CD4-positive, alpha-beta T cell treated with Interleukin-21 for 1 hour (primary cell): ENCODE measurements around the gene GPR157.

Experiments
- DNase-seq: peaks from one replicate; pipeline ENCODE4 v3.0.0-alpha.2; 2020

Gene GPR157

DNA sequence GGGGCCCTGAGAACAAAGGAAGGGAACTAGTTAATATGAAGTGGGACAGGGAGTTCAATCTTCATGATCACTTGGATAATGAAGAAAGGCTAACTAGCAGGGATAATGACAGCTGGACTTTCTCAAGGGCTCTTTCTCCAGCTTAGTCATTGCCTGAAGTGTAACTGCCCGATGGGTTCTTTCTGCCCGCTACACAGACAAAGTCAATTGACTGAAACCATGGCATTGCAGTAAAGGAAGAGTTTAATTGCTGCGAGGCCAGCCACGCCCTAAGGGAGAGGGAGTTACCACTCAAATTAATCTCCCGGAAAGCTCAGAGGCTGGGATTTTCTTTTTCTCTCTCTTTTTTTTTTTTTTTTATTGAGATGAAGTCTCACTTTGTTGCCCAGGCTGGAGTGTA lies 42.9 kb downstream of the GPR157 start:
- no peak for DNase-seq

DNA sequence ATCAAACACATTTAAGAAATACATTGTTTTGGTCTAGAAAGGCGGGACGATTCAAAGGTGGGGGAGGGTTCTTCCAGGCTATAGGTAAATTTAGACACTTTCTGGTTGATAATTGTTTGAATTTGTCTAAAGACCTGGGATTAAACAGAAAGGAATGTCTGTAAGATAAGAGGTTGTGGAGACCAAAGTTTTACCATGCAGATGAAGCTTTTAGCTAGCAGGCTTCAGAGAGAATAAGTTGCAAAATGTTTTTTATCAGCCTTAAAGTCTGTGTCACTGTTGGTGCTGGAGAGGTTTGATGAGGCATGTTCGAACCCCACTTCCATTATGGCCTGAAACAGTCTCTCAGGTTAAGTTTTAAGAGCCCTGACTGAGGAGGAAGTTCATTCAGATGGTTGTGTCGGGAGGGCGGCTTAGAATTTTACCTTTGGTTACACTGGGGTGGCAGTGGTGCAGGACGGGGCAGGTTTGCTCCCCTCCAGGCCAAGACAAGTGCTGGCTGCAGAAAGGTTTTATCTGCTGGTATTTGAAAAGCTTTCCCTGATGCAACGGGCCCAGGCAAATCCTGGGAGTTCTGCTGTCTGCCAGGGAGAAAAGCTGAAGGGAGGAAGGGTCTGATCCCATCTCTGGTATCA lies 43.5 kb downstream of the GPR157 start:
- no peak for DNase-seq

DNA sequence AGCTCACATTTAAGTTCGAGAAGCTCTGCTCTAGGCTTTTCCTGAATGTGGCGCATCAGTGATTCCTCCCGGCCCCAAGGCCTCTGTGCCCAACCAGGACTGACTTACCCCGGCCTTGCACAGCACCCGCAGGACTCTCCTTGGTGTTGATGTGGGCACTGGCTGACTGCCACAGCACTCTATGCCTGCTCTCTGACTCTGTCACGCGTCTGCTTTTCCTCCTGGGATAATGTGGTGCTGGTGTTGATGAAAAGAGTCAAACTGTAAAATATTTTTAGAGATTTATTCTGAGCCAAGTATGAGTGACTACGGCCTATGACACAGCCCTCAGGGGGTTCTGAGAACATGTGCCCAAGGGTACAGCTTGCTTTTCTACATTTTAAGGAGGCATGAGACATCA lies 44.0 kb downstream of the GPR157 start:
- DNase-seq = no peak

DNA sequence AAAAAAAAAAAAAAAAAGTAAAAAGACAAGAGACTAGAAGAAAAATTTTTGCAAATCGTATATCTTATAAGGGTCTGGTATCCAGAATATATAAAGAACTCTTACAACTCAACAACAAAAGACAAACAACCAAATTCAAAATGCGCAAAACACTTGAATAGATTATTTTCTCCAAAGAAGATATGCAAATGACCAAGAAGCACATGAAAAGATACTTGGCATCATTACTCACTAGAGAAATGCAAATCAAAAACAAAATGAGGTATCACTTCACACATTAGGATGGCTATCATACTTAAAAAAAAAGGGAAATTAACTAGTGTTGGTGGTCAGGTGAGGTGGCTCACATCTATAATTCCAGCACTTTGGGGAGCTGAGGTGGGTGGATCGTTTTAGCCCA lies 47.4 kb downstream of the GPR157 start:
- no peak for DNase-seq

DNA sequence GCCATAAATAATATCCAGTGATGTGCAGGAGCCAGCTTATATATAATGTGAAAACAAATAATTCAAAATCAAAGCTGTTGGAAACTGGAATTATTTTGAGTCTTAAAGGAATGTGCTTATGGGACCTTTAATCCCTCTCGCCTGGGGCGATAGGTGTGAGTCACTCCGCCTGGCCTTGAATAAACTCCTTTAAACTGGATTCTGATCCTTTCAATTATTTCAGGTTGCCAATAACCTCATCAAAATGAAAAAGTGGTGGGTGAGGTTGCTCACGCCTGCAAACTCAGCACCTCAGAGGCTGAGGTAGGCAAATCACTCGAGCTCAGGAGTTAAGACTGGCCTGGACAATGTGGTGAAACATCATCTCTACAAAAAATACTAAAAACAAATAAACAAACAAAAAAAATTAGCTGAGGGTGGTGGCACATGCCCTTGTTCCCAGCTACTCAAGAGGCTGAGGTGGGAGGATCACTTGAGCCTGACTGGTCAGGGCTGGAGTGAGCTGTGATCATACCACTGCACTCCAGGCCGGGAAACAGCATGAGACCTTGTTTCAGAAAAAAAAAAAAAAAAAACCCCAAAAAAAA lies 48.1 kb downstream of the GPR157 start:
- DNase-seq = no peak

DNA sequence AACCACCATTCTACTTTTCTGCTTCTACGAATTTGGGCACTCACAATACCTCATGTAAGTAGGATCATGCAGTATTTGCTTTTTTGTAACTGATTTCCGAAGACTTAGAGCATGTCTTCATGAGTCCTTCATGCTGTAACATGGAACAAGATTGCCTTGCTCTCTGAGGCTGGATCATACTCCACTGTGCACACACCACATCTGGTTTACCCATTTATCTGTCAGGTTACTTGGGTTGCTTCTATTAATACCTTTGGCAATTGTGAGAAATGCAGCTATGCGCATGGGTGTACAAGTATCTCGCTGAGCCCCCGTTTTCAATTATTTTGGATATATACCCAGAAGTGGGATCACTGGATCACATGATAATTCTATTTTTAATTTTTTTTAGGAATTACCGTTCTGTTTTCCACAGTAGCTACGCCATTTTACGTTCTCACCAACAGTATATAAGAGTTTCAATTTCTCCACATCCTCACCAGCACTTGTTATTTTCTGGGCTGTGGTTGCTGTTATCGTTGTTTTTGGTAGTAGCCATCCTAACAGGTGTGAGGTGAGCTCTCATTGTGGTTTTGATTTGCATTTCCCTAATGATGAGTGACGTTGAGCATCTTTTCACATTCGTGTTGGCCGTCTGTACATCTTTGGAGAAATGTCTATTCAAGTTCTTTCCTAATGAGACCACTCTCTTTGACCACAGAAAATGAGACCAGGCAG lies 48.8 kb downstream of the GPR157 start:
- no peak for DNase-seq

DNA sequence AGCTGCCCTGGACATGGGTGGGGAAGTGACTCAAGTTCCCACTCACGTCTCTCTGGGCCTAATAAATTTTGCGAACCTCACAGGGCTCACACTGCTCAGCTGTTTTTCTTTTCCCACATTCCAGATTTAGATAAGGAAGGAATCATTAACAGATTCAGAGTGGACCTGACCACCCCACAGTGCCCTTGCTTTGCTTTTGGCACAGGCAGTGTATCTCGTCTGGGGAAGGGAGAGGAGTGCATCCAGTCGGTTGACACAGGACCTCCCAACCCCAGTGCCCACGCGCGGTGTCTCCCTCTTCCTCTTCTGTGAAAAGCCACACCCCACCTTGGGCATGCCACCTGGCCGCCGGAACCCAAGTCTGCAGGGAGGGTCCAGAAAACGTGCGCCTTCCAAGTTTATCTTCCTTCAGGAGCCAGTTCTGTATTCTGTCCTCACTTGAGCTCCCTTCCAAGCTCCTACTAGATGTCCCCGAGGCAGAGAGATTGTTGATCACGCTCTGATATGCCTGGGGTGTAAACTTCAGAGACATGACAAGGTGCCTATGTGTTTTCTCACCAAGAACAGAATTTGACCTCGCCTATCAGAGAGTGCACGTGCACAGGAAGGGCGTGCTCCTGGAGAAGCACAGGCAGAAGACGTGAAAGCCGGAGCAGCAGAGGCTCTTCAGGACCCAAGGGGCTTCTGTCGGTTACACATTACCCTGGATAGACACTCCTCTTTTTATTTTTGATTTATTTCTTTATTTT lies 50.0 kb downstream of the GPR157 start:
- DNase-seq = no peak

DNA sequence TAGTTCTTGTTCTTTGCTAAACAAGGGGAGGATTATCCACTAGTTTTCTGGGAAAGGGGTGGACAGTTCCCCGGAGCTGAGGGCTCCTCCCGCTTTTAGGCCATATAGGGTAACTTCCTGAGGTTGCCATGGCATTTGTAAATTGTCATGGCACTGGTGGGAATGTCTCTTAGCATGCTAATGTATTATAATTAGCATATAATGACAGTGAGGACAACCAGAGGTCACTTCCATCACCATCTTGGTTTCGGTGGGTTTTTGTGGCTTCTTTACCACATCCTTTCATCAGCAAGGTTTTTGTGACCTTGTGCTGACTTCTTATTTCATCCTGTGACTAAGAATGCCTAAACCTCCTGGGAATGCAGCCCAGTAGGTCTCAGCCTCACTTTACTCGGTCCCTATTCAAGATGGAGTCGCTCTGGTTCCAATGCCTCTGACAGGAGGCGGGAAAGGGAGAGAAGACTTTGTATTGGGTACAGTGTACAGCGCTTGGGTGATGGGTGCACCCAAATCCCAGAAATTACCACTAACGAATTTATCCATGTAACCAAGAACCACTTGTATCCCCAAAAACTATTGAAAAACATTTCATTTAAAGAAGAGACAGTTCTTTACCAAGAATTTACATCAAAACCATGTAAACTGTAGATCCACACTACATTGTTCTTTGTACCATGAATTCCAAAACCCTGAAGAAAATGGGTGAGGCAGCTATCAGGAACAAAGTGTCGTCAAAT lies 50.7 kb downstream of the GPR157 start:
- DNase-seq = no peak

DNA sequence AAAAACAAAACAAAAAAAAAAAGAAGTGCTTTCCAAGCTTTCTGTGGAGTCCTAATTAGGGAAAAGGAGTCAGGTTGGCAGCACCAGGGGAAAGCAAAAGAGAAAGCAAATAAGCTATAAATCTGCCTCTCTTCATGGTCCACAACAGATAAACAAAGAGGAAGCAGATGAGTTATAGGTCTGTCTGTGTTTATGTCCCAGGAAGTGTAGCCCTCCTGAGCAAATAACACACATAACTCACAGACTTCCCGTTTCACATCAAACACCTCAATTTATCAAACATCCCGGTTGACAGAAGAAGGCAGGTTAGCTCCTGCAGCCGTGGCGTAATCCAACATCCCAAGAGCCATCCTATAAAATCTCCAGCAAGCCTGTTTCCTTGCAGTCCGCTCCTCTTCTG lies 53.9 kb downstream of the GPR157 start:
- DNase-seq = no peak

DNA sequence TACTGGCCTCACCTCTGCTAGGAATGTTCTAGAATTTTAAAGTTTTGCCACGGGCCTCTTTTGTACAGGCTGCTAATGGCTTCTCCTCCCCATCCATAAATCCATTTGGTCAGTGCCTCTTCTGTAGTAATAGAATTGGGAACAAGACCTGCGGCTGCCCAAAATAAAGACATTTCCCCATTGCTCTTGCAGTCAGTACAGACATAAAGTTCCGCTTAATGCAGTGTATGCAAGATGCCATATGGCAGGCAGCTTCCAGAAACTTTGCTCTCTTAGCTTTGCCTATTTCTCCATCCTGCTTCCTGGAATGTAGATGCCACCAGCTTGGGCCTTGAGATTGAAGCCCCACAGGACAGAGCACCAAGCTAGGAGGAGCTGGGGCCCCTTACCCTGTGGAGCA lies 55.8 kb downstream of the GPR157 start:
- no peak for DNase-seq

DNA sequence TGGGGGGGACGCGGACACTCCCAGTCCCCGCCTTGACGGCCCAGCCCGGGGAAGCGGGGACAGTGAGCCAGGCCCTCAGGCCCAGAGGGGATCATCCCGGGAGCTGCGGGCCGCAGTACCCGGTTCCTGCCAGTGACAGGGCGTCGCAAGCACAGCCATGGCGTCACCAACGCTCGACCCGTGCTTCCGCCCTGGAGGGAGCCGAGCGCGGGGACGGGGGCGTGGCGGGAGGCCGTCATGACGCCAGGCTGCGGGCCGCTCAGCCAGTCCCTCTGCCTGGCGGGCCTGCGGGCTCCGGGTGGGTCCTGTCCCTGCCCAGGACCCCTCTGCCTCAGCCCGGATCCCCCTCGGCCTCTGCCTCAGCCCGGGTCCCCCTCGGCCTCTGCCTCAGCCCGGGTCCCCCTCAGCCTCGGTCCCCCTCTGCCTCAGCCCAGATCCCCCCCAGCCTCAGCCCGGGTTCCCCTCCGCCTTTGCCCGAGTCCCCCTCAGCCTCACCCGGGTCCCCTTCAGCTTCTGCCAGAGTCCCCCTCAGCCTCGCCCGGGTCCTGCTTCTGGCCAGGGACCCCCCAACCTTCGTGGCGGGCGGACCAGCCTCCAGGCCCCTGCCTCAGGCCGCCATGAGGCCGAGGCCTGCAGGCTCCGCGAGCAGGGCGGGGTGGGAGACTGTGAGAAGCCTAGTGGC lies 57.2 kb downstream of the GPR157 start:
- no peak for DNase-seq

DNA sequence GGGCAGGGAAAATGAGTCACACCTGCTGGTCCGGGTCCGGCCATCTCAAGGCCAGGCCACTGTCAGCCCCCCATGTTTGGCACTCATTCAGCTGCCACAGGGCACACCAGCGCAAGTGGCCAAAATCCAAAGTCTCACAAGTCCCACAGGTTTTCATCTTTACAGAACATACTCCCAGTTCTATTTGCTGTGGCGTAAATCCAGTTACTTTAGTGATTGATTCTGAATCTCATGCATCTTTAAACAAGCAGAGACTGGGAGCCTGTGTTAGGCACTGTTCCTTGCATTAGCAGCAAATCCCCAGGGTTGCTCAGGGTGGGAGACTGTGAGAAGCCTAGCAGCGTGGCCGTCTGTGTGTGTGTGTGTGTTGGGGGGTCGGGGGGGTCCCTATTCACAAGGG lies 58.4 kb downstream of the GPR157 start:
- no peak for DNase-seq

DNA sequence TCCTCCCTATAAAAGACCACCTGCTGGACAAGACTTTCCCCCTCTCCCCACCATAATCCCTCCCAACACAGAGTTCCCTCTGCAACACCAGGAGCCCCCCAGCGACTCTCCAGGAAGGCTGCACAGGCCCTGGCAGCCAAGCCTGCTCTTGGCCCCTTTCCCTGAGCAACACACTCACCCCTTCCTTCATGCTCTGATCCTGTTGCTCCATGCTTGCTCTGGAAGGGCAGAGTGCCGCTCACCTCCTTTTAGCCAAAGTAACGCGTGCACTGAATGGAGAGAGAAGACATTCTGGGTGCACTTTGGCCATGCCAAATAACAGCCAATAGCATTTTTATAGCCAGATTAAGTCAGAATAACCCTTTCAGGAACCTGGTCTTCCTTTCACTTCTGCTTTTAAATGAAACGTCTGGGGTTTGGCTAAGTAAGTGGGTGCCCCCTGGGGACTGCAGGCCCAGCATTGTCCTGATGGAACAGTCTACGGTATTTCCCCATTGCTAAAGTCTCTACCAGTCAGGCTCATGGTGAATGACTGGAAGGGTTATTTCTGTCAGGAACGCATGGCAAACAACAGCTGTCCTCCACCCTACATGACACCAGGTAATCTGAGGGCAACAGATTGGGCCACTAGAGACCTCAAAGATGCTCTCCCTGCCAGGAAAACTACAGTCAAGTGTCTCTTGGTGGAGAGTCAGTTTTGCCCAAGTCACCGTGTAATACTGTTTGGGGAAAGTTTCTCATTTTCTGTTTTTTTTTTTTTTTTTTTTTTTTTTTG lies 59.4 kb downstream of the GPR157 start, which contains the start of gene SLC2A5:
TSS of gene SLC2A5 (minus strand) at position 310 of the 775 bp plus-strand sequence. CDS start at position 211, 99 bp downstream.
- no peak for DNase-seq

DNA sequence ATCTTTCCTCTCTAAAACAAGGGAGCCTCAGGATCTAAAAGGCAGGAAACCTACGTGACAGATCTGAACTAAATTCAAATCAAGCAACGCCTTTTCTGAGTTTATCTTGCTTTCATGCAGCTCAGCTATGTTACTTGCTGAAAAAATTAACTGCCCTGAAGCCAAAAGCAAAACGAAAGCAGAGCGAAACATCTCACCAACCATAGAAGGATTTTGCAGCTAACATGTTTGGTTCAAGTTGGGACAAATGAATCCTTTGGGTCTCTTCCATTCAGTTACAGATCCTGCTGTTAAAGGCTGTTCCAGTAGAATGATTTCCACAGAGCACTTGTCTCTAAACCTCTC lies 59.9 kb downstream of the GPR157 start:
- no peak for DNase-seq

DNA sequence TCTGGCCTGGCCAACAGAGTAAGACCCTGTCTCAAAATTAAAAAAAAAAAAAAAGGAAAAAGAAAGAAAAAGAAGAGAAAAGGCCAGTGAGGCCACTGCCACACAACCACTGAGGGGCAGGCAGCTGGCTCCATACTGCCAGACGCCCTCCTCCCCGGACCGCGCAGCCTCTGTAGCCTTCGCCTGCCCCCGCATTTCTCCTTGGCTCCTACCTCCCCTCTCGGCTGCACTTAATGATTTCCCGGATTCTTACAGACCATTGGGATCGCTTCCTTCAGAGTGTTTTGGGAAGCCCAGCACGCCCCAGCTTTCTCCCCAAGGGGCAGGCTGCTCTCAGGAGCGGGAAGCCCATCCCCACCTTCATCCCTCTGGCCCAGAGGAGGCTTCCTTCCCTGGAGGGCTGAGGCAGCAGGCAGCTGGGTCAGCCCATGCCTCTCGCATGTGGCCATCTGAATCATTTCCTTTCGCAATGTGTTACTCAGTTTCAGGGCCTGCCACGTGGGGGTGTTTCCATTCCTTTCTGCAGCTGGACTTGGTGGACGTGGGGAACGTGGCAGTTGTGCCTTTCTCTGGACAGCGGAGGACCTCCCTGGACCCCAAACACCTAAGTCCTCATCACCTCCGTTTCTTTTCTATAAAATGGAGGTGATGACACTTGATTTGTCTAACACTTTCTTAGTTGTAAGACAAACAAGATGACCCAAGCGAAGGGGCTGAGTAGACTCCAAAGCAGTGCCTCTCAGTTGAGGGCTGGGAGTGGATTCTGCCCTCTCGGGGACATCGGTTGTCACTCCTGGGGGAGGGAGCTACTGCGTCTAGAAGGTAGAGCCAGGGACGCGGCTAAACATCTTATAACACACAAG lies 61.7 kb downstream of the GPR157 start:
- DNase-seq = no peak

DNA sequence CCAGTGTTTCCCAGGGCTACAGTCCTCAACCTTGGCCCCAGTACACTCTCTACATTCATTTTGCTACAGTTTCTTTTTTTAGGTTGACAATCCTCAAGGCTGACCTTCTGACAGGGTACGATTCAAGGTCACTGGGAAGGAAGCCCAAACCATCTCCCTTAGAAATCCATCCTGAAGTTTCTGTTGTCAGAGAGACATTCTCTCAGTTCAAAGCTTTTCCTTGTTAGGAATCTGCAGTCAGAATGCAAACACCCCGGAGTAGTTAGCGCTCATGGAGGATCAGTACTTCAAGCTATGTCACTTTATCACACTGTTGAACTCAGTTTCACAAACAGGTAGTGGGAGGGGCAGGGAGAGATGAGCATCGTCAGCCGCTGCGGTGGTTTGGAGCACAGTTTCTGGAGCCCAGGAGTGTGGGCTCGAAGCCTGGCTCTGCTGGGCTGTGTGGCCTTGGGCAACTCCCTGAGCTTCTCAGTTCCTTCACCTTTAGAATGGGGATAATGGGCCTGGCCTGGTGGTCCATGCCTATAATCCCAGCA lies 63.6 kb downstream of the GPR157 start:
- no peak for DNase-seq

DNA sequence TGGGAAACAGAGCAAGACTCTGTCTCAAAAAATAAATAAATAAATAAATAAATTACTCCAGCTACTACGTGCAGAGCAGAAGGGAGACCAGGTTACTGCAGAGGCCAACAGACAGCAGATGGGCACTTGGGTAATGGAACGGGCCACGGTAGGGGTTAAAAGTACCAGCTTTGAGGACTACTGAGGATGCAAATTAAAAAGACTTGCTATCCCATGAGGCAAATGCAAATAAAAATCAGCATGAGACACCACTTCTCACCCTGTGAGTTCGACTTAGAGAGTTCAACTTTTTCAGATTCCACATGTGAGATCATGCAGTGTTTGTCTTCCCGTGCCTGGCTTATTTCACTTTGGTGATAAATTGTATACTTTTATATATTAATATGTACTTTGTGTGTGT lies 66.1 kb downstream of the GPR157 start:
- no peak for DNase-seq

DNA sequence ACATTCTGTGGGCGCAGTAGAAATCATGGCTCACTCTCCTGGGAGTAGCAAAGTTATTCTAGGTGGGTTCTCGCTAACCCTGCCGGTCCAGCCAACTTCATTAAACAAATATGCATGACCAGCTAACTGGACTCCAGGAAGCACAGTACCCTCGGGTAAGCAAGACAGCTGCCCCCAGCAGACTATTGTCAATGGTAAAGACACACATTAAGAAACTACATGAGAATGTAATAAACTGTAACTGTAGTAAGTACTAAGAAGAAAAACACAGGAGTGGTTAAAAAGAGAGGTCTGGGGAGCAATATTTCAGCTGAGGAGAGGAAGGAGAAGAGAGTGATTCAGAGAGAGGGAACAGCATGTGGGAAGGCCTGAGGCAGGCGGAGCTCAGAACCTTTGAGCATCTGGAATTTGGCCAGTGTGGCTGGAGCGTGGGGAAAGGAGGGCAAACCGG lies 66.9 kb downstream of the GPR157 start:
- DNase-seq = no peak

DNA sequence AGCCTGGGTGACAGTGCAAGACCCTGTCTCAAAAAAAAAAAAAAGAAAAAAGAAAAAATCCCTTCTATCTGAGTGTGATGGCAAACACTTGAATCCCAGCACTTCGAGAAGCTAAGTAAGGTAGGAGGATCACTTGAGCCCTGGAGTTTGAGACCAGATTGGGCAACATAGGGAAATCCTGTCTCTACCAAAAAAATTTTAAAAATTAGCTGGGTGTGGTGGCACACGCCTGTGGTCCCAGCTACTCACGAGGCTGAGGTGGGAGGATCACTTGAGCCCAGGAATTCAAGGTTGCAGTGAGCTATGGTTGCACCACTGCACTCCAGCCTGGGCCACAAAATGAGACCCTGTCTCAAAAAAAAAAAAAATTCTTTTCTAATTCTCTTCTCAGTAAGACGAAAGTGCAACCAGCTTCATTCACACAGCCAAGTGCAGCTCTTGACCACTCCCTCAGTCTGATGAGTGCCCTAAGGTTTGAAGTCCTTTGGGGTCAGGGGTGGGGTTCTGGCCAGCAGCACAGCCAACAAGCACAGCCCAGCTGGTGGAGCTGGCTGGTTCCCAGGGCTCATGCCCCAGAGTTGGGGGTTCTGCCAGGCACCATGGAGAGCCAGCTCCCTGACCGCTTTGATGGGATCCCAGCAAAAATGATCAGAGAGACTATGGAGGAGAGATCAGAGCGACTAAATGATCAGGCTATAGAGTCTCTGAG lies 67.5 kb downstream of the GPR157 start:
- DNase-seq = no peak
